AG10803 (cell line): ENCODE measurements around the gene PKNOX2.

Experiments
- DNase-seq: peaks from one replicate; pipeline ENCODE4 v3.0.0; 2010; ENCODE audit warnings: low read depth
- H3K4me3 ChIP-seq: 2 replicates; pipeline ENCODE4 v1.5.1; 2011; ENCODE audit warnings: mild to moderate bottlenecking, low read length, control low read depth
- CTCF ChIP-seq: conservative IDR thresholded peaks from 2 replicates; pipeline ENCODE4 v1.5.1; 2011; ENCODE audit warnings: mild to moderate bottlenecking, low read length, control low read depth, inconsistent platforms

PKNOX2 gene

GRCh38 chr11:125223901-125224361 lies 59.4 kb downstream of the PKNOX2 start:
- no peak overlapping the region for H3K4me3 ChIP-seq
- TF ChIP-seq CTCF: no peak
- no peak for DNase-seq

GRCh38 chr11:125224391-125225021 lies 60.0 kb downstream of the PKNOX2 start:
- DNase-seq: no peak
- H3K4me3 ChIP-seq: no peak overlapping the region
- no peak for TF ChIP-seq CTCF

- no peak for DNase-seq
- no peak overlapping the region for H3K4me3 ChIP-seq
- TF ChIP-seq CTCF: no peak
Measured at GRCh38 chr11:125225401-125225800, 60.9 kb downstream of the PKNOX2 start.

GRCh38 chr11:125226031-125226430 lies 61.5 kb downstream of the PKNOX2 start:
- no peak for TF ChIP-seq CTCF
- H3K4me3 ChIP-seq: no peak overlapping the region
- no peak for DNase-seq

GRCh38 chr11:125226706-125227105 lies 62.2 kb downstream of the PKNOX2 start:
- no peak for DNase-seq
- no peak overlapping the region for H3K4me3 ChIP-seq
- no peak for TF ChIP-seq CTCF

GRCh38 chr11:125227151-125227550 lies 62.6 kb downstream of the PKNOX2 start:
- DNase-seq: no peak

More at GRCh38 chr11:125227151-125227550, 62.6 kb downstream of the PKNOX2 start:
- no peak for TF ChIP-seq CTCF
- H3K4me3 ChIP-seq: no peak overlapping the region
